ENCODE data around the gene ADCY6.

The ADCY6 gene

GRCh38 chr12:48814262-48815125 is 25.6 kb upstream of the ADCY6 start:
- no peaks in the 10 kb centered on the region for H3K27me3 ChIP-seq (ENCODE audit: low read depth, low read length)
- peak overlapping the region; percentile 92 for H3K27ac ChIP-seq (ENCODE audit: low read length)
- H3K36me3 ChIP-seq (ENCODE audit: control insufficient read depth in 1 of 2, insufficient read depth in 2 of 2, low read length in 2 of 2) = no peaks in the 10 kb centered on the region
- H3K4me3 ChIP-seq (ENCODE audit: low read depth in 1 of 2, low read length in 2 of 2) = peak overlapping the region; percentile 81 to 83
- peaks cover 19 to 21% of the 10 kb centered on the region in 2 donors for H3K4me1 ChIP-seq (ENCODE audit: control insufficient read depth in 1 of 2, insufficient read depth in 2 of 2, low read length in 2 of 2)
- no peaks in the 10 kb centered on the region for H3K9me3 ChIP-seq (ENCODE audit: control insufficient read depth in 1 of 2, low read length in 2 of 2)

GRCh38 chr12:48813465-48814261 is 24.8 kb upstream of the ADCY6 start:
- Histone ChIP-seq H3K27me3 (ENCODE audit: low read depth, low read length) (no peaks in the 10 kb centered on the region), H3K36me3 (ENCODE audit: control insufficient read depth in 1 of 2, insufficient read depth in 2 of 2, low read length in 2 of 2) (no peaks in the 10 kb centered on the region), H3K27ac (ENCODE audit: low read length) (peak overlapping the region; percentile 83), H3K4me3 (ENCODE audit: low read depth in 1 of 2, low read length in 2 of 2) (peak overlapping the region; percentile 81 to 83), H3K9me3 (ENCODE audit: control insufficient read depth in 1 of 2, low read length in 2 of 2) (no peaks in the 10 kb centered on the region), H3K4me1 (ENCODE audit: control insufficient read depth in 1 of 2, insufficient read depth in 2 of 2, low read length in 2 of 2) (peaks cover 19 to 21% of the 10 kb centered on the region in 2 donors)

GRCh38 chr12:48812389-48812788 is 23.5 kb upstream of the ADCY6 start:
- Histone ChIP-seq H3K9me3 (ENCODE audit: control insufficient read depth in 1 of 2, low read length in 2 of 2) (no peaks in the 10 kb centered on the region), H3K4me3 (ENCODE audit: low read depth in 1 of 2, low read length in 2 of 2) (no peak overlapping the region), H3K4me1 (ENCODE audit: control insufficient read depth in 1 of 2, insufficient read depth in 2 of 2, low read length in 2 of 2) (peaks cover 14 to 15% of the 10 kb centered on the region in 2 donors), H3K36me3 (ENCODE audit: control insufficient read depth in 1 of 2, insufficient read depth in 2 of 2, low read length in 2 of 2) (no peaks in the 10 kb centered on the region), H3K27me3 (ENCODE audit: low read depth, low read length) (no peaks in the 10 kb centered on the region), H3K27ac (ENCODE audit: low read length) (peak overlapping the region; percentile 25)

- peaks cover 14 to 15% of the 10 kb centered on the region in 2 donors for H3K4me1 ChIP-seq (ENCODE audit: control insufficient read depth in 1 of 2, insufficient read depth in 2 of 2, low read length in 2 of 2)
- no peaks in the 10 kb centered on the region for H3K27me3 ChIP-seq (ENCODE audit: low read depth, low read length)
- peak overlapping the region; percentile 25 for H3K27ac ChIP-seq (ENCODE audit: low read length)
- no peak overlapping the region for H3K4me3 ChIP-seq (ENCODE audit: low read depth in 1 of 2, low read length in 2 of 2)
- no peaks in the 10 kb centered on the region for H3K9me3 ChIP-seq (ENCODE audit: control insufficient read depth in 1 of 2, low read length in 2 of 2)
- H3K36me3 ChIP-seq (ENCODE audit: control insufficient read depth in 1 of 2, insufficient read depth in 2 of 2, low read length in 2 of 2) = no peaks in the 10 kb centered on the region
These were observed 22.7 kb upstream of the ADCY6 start for GRCh38 chr12:48811437-48812090.

GRCh38 chr12:48810903-48811431 is 22.1 kb upstream of the ADCY6 start:
- Histone ChIP-seq H3K27ac (ENCODE audit: low read length) (peak overlapping the region; percentile 60), H3K36me3 (ENCODE audit: control insufficient read depth in 1 of 2, insufficient read depth in 2 of 2, low read length in 2 of 2) (no peaks in the 10 kb centered on the region), H3K4me1 (ENCODE audit: control insufficient read depth in 1 of 2, insufficient read depth in 2 of 2, low read length in 2 of 2) (peaks cover 11% of the 10 kb centered on the region in 2 donors), H3K9me3 (ENCODE audit: control insufficient read depth in 1 of 2, low read length in 2 of 2) (no peaks in the 10 kb centered on the region), H3K4me3 (ENCODE audit: low read depth in 1 of 2, low read length in 2 of 2) (no peak overlapping the region), H3K27me3 (ENCODE audit: low read depth, low read length) (no peaks in the 10 kb centered on the region)

- Histone ChIP-seq H3K27ac (ENCODE audit: low read length) (no peak overlapping the region), H3K27me3 (ENCODE audit: low read depth, low read length) (no peaks in the 10 kb centered on the region), H3K9me3 (ENCODE audit: control insufficient read depth in 1 of 2, low read length in 2 of 2) (no peaks in the 10 kb centered on the region), H3K4me1 (ENCODE audit: control insufficient read depth in 1 of 2, insufficient read depth in 2 of 2, low read length in 2 of 2) (peaks cover 0 to 8% of the 10 kb centered on the region in 2 donors), H3K36me3 (ENCODE audit: control insufficient read depth in 1 of 2, insufficient read depth in 2 of 2, low read length in 2 of 2) (no peaks in the 10 kb centered on the region), H3K4me3 (ENCODE audit: low read depth in 1 of 2, low read length in 2 of 2) (no peak overlapping the region)
These were observed 19.1 kb upstream of the ADCY6 start for GRCh38 chr12:48807981-48808380.

GRCh38 chr12:48803675-48804074 is 14.8 kb upstream of the ADCY6 start:
- no peak overlapping the region for H3K4me3 ChIP-seq (ENCODE audit: low read depth in 1 of 2, low read length in 2 of 2)
- H3K27me3 ChIP-seq (ENCODE audit: low read depth, low read length) = no peaks in the 10 kb centered on the region
- H3K36me3 ChIP-seq (ENCODE audit: control insufficient read depth in 1 of 2, insufficient read depth in 2 of 2, low read length in 2 of 2) = no peaks in the 10 kb centered on the region
- no peaks in the 10 kb centered on the region for H3K4me1 ChIP-seq (ENCODE audit: control insufficient read depth in 1 of 2, insufficient read depth in 2 of 2, low read length in 2 of 2)
- no peak overlapping the region for H3K27ac ChIP-seq (ENCODE audit: low read length)
- H3K9me3 ChIP-seq (ENCODE audit: control insufficient read depth in 1 of 2, low read length in 2 of 2) = no peaks in the 10 kb centered on the region

- H3K27me3 ChIP-seq (ENCODE audit: low read depth, low read length) = no peaks in the 10 kb centered on the region
- H3K27ac ChIP-seq (ENCODE audit: low read length) = no peak overlapping the region
- no peak overlapping the region for H3K4me3 ChIP-seq (ENCODE audit: low read depth in 1 of 2, low read length in 2 of 2)
- H3K4me1 ChIP-seq (ENCODE audit: control insufficient read depth in 1 of 2, insufficient read depth in 2 of 2, low read length in 2 of 2) = peaks cover 0 to 1% of the 10 kb centered on the region in 2 donors
- no peaks in the 10 kb centered on the region for H3K9me3 ChIP-seq (ENCODE audit: control insufficient read depth in 1 of 2, low read length in 2 of 2)
- no peaks in the 10 kb centered on the region for H3K36me3 ChIP-seq (ENCODE audit: control insufficient read depth in 1 of 2, insufficient read depth in 2 of 2, low read length in 2 of 2)
These were observed 12.1 kb upstream of the ADCY6 start for GRCh38 chr12:48800971-48801370.

GRCh38 chr12:48800457-48800856 is 11.6 kb upstream of the ADCY6 start:
- H3K36me3 ChIP-seq (ENCODE audit: control insufficient read depth in 1 of 2, insufficient read depth in 2 of 2, low read length in 2 of 2) = no peaks in the 10 kb centered on the region
- H3K27ac ChIP-seq (ENCODE audit: low read length) = no peak overlapping the region
- H3K9me3 ChIP-seq (ENCODE audit: control insufficient read depth in 1 of 2, low read length in 2 of 2) = no peaks in the 10 kb centered on the region
- no peaks in the 10 kb centered on the region for H3K27me3 ChIP-seq (ENCODE audit: low read depth, low read length)
- peaks cover 0 to 5% of the 10 kb centered on the region in 2 donors for H3K4me1 ChIP-seq (ENCODE audit: control insufficient read depth in 1 of 2, insufficient read depth in 2 of 2, low read length in 2 of 2)
- H3K4me3 ChIP-seq (ENCODE audit: low read depth in 1 of 2, low read length in 2 of 2) = no peak overlapping the region

- Histone ChIP-seq H3K27me3 (ENCODE audit: low read depth, low read length) (no peaks in the 10 kb centered on the region), H3K4me1 (ENCODE audit: control insufficient read depth in 1 of 2, insufficient read depth in 2 of 2, low read length in 2 of 2) (peaks cover 0 to 5% of the 10 kb centered on the region in 2 donors), H3K9me3 (ENCODE audit: control insufficient read depth in 1 of 2, low read length in 2 of 2) (no peaks in the 10 kb centered on the region), H3K4me3 (ENCODE audit: low read depth in 1 of 2, low read length in 2 of 2) (no peak overlapping the region), H3K36me3 (ENCODE audit: control insufficient read depth in 1 of 2, insufficient read depth in 2 of 2, low read length in 2 of 2) (no peaks in the 10 kb centered on the region), H3K27ac (ENCODE audit: low read length) (no peak overlapping the region)
These were observed 8.1 kb upstream of the ADCY6 start for GRCh38 chr12:48796976-48797375.
